Measurements from ENCODE around the gene SCARB1.

SCARB1 gene

GRCh38 chr12:124764870-124765580, 98.6 kb downstream of the SCARB1 start (continued):
- TF ChIP-seq, protein P1, sequence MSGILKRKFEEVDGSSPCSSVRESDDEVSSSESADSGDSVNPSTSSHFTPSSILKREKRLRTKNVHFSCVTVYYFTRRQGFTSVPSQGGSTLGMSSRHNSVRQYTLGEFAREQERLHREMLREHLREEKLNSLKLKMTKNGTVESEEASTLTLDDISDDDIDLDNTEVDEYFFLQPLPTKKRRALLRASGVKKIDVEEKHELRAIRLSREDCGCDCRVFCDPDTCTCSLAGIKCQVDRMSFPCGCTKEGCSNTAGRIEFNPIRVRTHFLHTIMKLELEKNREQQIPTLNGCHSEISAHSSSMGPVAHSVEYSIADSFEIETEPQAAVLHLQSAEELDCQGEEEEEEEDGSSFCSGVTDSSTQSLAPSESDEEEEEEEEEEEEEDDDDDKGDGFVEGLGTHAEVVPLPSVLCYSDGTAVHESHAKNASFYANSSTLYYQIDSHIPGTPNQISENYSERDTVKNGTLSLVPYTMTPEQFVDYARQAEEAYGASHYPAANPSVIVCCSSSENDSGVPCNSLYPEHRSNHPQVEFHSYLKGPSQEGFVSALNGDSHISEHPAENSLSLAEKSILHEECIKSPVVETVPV (CRISPR knock-in tag; IDR thresholded peaks at IDR 0.05): no peak
- TF ChIP-seq TSHZ2 (CRISPR knock-in tag; IDR thresholded peaks at IDR 0.05) (no peak), ZNF70 (CRISPR knock-in tag; IDR thresholded peaks at IDR 0.05) (no peak), TCF4 (CRISPR knock-in tag; IDR thresholded peaks at IDR 0.05; ENCODE audit: borderline replicate concordance) (no peak), TOX (CRISPR knock-in tag; IDR thresholded peaks at IDR 0.05; ENCODE audit: borderline replicate concordance) (no peak), ESRRG (CRISPR knock-in tag; IDR thresholded peaks at IDR 0.05) (no peak), PPARA (CRISPR knock-in tag; IDR thresholded peaks at IDR 0.05; ENCODE audit: borderline replicate concordance) (no peak), ZNF8 (CRISPR knock-in tag; IDR thresholded peaks at IDR 0.05) (no peak), ZC3H10 (CRISPR knock-in tag; IDR thresholded peaks at IDR 0.05) (no peak)

DNA sequence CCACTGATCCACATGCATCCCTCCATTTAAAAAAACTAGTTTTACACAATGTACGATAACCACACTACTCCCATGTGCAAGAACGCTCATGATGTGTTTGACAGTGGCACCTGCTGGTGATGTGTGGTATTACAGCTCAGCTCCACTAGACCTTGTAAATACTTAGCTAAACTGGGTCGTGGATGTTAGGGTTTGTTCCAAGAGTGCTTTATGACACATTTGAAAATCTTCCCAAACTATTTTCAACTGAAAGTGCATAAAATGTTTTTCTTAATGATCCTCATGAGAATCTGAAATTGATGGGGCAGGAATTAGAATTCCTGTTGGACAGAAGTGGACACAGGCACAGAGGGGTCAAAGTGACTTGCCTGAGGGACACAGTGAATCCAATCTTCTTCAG, 99.2 kb downstream of the SCARB1 start:
- no peak for ATAC-seq
- no peak for TF ChIP-seq RARB (CRISPR knock-in tag; IDR thresholded peaks at IDR 0.05)
- no peak for TF ChIP-seq ZFP30 (CRISPR knock-in tag; IDR thresholded peaks at IDR 0.05)
- TF ChIP-seq TCF4 (CRISPR knock-in tag; IDR thresholded peaks at IDR 0.05; ENCODE audit: borderline replicate concordance): no peak
- no peak for TF ChIP-seq ZNF8 (CRISPR knock-in tag; IDR thresholded peaks at IDR 0.05)
- no peak for TF ChIP-seq CSDC2 (CRISPR knock-in tag; IDR thresholded peaks at IDR 0.05)
- no peak for TF ChIP-seq PPARA (CRISPR knock-in tag; IDR thresholded peaks at IDR 0.05; ENCODE audit: borderline replicate concordance)
- TF ChIP-seq POU6F1 (CRISPR knock-in tag; IDR thresholded peaks at IDR 0.05; ENCODE audit: borderline replicate concordance, low read depth): no peak
- no peak for TF ChIP-seq ZNF70 (CRISPR knock-in tag; IDR thresholded peaks at IDR 0.05)
- TF ChIP-seq ESRRG (CRISPR knock-in tag; IDR thresholded peaks at IDR 0.05): no peak
- TF ChIP-seq, protein P2, sequence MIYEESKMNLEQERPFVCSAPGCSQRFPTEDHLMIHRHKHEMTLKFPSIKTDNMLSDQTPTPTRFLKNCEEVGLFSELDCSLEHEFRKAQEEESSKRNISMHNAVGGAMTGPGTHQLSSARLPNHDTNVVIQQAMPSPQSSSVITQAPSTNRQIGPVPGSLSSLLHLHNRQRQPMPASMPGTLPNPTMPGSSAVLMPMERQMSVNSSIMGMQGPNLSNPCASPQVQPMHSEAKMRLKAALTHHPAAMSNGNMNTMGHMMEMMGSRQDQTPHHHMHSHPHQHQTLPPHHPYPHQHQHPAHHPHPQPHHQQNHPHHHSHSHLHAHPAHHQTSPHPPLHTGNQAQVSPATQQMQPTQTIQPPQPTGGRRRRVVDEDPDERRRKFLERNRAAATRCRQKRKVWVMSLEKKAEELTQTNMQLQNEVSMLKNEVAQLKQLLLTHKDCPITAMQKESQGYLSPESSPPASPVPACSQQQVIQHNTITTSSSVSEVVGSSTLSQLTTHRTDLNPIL (CRISPR knock-in tag; IDR thresholded peaks at IDR 0.05; ENCODE audit: low read depth): no peak
- no peak for TF ChIP-seq BACH2 (CRISPR knock-in tag; IDR thresholded peaks at IDR 0.05; ENCODE audit: borderline replicate concordance)
- TF ChIP-seq ZC3H10 (CRISPR knock-in tag; IDR thresholded peaks at IDR 0.05): no peak
- no peak for TF ChIP-seq GLIS3 (CRISPR knock-in tag; IDR thresholded peaks at IDR 0.05)
- TF ChIP-seq, protein P1 (CRISPR knock-in tag; IDR thresholded peaks at IDR 0.05): no peak
- TF ChIP-seq SNAI2 (CRISPR knock-in tag; IDR thresholded peaks at IDR 0.05): no peak
- TF ChIP-seq ZNF565 (CRISPR knock-in tag; conservative IDR thresholded peaks at IDR 0.05; ENCODE audit: low read depth): no peak
- TF ChIP-seq ZFP3 (CRISPR knock-in tag; IDR thresholded peaks at IDR 0.05): no peak

DNA sequence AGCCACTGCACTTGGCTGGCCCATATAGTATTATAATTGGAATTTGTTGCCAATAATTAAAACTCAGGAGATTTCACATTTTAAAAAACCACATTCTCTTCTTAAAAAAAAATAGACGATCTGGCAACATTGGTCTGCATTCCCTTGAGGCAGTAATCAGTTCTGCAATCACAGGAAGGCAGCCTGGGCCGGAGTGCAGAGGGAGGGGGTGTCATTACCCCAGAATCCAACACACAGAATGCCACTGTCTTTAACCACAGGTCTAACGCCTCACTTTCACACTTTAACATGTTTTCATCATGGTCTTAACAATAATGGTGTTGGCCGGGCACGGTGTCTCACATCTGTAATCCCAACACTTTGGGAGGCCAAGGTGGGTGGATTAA, 100.1 kb downstream of the SCARB1 start:
- no peak for ATAC-seq
- TF ChIP-seq PPARA (CRISPR knock-in tag; IDR thresholded peaks at IDR 0.05; ENCODE audit: borderline replicate concordance) (no peak), ZFP30 (CRISPR knock-in tag; IDR thresholded peaks at IDR 0.05) (no peak), TOX (CRISPR knock-in tag; IDR thresholded peaks at IDR 0.05; ENCODE audit: borderline replicate concordance) (no peak), GLIS3 (CRISPR knock-in tag; IDR thresholded peaks at IDR 0.05) (no peak), TCF4 (CRISPR knock-in tag; IDR thresholded peaks at IDR 0.05; ENCODE audit: borderline replicate concordance) (no peak), BACH2 (CRISPR knock-in tag; IDR thresholded peaks at IDR 0.05; ENCODE audit: borderline replicate concordance) (no peak), OSR1 (CRISPR knock-in tag; IDR thresholded peaks at IDR 0.05) (no peak), SNAI2 (CRISPR knock-in tag; IDR thresholded peaks at IDR 0.05) (no peak), ZC3H10 (CRISPR knock-in tag; IDR thresholded peaks at IDR 0.05) (no peak), TSHZ2 (CRISPR knock-in tag; IDR thresholded peaks at IDR 0.05) (no peak), CSDC2 (CRISPR knock-in tag; IDR thresholded peaks at IDR 0.05) (no peak), ISL1 (CRISPR knock-in tag; IDR thresholded peaks at IDR 0.05) (no peak)
- TF ChIP-seq, protein P2 (CRISPR knock-in tag; IDR thresholded peaks at IDR 0.05; ENCODE audit: low read depth): no peak
